ENCODE data around the gene EWSR1.

Gene EWSR1

DNA sequence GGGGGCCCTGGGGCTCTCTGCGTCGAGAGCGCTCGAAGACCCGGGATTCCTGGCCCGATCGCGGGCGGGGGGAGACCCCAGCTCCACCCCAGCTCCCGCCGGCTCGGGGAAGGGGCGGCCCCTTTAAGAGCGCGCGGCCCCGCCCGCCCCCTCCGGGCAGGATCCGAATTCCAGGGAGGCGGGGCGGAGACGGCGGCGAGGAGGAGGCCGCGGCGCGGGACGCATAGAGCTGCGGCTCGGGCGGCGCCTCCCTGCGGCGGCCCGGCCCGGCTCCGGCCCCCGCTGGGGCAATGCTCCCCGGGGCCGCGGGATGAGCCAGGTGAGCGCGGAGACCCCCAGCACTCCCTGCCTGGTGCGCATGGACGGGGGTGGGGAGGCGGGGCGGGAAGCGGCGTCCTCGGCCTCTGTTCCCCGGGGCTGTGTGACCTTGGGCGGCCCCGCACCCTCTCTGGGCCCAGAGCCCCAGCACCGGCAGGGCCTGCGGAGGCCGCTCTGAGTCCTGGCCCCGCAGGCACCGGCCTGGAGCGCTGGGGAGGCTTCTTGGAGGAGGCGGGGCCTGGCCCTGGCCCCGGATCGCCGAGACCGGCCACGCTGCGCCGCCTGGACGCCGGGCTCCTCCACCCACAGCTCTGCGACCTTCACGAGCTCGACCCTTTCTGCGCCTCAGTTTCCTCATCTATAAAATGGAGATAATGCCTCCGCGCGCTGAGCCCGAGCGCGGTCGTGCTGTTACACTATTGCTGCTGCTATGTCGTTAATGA is 38.9 kb downstream of the EWSR1 start:
- DNase-seq (ENCODE audit: low spot score): no peak

DNA sequence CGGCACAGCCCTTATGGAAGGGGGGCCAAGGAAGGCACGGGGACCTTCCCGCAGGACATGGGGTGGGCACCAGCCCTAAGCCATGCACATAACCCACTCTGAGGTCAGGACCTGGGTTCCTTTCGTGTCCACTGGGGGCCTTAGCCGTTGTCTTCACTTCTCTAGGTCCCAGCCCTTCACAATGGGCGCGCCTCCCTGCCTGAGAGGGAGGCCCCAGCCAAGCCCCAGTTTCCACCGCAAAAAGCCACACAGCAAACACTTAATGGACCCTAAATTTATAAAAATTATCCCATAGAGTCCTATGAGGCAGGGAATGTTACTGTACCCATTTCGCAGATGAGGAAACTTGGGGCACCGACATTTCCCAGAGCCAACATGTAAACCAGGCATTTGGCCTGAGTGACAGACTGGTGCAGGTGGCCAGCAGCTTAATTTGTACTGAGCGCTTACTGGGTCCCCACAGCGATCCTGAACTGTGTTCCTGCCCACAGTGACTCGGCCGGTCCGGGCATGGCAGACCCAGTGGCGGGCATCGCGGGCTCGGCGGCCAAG is 39.6 kb downstream of the EWSR1 start:
- no peak for DNase-seq (ENCODE audit: low spot score)

DNA sequence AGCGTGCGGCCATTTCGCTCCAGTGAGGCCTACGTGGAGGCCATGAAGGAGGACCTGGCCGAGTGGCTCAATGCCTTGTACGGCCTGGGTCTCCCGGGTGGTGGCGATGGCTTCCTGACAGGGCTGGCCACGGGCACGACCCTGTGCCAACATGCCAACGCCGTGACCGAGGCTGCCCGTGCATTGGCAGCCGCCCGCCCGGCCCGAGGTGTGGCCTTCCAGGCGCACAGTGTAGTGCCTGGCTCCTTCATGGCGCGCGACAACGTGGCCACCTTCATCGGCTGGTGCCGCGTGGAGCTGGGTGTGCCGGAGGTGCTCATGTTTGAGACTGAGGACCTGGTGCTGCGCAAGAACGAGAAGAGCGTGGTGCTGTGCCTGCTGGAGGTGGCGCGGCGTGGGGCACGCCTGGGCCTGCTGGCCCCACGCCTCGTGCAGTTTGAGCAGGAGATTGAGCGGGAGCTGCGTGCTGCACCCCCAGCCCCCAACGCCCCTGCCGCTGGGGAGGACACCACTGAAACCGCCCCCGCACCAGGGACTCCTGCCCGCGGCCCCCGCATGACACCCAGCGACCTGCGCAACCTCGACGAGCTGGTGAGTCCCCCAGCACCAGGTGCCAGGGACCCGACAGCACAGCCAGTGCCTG is 40.2 kb downstream of the EWSR1 start:
- DNase-seq (ENCODE audit: low spot score): no peak

DNA sequence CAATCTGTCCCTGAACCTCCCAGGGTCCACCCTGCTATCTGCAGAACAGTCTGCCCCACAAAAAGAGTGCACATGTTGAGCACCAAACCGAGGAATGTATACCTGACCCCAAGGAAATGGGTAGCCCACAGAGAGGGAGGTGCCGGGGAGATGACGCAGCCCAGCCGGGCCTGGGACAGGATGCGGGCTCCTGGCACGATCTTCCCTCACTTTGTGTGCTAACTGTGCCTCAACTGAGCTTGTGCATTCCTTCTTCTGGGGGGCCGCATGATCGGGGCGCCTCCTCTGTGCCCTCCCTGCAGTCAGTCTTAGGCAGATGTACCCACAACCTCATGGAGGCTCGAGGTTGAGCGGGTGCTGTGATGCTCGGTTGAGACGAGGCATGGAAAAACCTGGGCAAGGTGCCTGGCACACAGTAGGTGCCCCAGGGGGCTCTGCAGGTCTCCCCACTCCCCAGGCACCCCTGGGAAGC is 40.8 kb downstream of the EWSR1 start:
- peak; percentile 22 for DNase-seq (ENCODE audit: low spot score)

DNA sequence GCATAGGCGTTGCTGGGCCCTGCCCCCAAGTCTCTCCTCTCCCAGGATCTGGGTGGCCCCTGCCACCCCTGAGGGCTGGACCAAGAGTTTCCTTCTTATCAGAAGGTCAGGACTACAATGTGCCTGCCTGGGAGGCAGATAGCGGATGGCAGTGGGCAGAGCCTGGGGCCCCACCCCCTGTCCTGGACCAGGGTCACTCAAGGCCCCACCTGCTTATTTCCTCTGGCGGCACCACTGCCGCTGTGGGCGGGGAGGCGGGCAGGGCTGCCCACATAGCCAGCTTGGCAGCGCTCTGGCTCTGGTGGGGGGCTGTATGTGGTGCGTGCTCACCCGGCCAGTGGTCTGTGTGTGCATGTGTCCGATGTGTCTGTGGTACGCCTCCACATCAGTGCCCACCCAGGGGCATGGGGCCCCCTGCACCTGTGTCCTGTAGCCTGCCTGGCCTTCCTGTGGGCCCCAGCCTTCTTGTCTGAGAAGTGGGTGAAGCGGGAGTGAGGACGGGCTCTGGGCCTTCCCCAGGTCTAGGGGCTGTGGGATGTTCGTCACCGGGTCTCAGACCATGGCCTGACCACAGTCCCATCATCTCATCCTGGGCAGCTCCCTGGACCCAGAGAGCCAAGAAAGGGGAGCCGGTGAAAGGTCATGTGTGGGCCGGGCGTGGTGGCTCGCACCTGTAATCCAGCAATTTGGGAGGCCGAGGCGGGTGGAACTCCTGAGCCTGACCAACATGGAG is 41.4 kb downstream of the EWSR1 start:
- no peak for DNase-seq (ENCODE audit: low spot score)

DNA sequence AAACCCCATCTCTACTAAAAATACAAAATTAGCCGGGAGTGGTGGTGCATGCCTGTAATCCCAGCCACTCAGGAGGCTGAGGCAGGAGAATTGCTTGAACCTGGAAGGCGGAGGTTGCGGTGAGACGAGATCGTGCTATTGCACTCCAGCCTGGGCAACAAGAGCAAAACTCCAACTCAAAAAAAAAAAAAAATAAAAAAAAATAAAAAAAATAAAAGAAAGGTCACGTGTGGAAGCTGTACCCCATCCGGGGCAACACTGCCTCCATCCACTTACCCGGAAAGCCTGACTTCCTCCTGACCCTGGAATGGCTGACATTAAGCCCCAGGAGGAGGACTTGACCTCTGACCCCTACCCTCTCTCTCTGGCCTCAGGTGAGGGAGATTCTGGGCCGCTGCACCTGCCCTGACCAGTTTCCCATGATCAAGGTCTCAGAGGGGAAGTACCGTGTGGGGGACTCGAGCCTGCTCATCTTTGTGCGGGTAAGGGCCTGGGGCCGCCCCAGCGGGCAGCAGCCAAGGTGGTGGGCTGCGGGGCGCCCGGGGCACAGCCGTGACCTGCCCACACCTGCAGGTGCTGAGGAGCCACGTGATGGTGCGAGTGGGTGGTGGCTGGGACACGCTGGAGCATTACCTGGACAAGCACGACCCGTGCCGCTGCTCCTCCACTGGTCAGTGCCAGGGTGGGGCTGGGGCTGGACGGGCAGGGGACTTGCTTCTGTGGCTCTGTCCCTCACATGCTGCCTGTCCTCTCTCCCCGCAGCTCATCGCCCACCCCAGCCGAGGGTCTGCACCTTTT is 42.2 kb downstream of the EWSR1 start:
- DNase-seq (ENCODE audit: low spot score): no peak

DNA sequence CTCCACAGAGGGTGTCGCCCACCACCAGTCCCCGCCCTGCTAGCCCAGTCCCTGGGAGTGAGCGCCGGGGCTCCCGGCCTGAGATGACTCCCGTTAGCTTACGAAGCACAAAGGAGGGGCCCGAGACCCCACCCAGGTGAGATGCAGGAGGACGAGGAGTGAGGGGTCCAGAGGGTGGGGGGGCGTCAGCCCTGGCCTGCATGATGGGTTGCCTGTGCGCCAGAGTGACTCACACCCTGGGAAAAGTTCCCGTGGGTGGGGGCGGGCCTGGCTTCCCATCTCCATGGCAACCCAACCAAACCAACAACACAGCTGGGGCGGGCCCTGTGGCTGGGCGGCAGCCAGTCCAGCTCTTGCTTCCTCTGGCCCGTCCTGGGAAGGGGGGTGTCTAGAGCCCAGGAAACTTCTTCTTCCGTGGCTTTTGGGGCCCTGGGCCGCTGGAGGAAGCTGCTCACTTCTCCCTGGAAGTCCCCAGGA is 42.8 kb downstream of the EWSR1 start:
- peak; percentile 67 for DNase-seq (ENCODE audit: low spot score)

DNA sequence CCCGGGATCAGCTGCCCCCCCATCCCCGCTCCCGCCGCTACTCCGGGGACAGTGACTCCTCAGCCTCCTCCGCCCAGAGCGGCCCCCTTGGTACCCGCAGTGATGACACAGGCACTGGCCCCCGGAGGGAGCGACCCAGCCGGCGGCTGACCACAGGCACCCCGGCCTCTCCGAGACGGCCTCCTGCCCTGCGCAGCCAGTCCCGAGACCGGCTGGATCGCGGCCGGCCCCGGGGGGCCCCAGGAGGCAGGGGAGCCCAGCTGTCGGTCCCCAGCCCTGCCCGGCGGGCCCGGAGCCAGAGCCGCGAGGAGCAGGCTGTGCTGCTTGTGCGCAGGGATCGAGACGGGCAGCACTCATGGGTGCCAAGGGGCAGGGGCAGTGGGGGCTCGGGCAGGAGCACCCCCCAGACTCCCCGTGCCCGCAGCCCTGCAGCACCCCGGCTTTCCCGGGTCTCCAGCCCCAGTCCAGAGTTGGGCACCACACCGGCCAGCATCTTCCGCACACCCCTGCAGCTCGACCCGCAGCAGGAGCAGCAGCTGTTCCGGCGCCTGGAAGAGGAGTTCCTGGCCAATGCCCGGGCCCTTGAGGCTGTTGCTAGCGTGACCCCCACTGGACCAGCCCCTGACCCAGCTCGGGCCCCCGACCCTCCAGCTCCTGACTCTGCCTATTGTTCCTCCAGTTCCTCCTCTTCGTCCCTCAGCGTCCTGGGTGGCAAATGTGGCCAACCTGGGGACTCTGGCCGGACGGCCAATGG is 43.6 kb downstream of the EWSR1 start:
- no peak for DNase-seq (ENCODE audit: low spot score)

DNA sequence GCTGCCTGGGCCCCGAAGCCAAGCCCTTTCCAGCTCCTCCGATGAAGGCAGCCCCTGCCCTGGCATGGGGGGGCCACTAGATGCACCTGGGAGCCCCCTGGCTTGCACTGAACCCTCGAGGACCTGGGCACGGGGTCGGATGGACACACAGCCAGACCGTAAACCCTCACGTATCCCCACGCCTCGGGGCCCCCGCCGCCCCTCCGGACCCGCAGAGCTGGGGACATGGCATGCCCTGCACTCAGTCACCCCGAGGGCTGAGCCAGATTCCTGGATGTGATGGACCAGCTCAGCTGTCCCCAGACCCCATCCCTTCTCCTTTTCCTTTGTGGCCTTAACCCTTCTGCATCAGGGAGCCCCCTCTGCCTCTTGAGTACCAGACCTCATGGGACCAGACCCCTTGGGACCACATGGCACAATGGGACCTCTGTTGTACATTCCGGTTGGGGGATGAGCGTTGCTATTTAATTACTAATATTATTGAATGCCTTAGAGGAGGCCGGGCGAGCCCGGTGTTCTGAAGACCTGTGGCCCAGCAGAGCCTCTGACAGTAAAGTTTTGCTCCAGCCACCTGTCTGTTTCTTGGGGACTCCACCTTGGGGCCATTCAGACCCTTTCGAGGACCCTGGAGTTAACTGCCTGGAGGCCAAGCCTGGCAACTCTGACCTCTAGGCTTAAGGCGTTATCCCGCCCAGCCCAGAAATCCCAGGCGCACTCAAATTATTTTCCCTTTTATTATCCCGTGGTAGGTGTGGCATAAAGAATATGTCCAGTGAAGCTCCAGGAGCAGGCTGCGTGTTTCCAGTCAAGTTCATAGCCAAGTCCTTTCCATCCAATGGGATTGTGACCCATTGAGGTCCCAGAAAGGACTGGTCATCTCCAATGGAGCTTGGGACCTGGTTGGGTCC is 44.4 kb downstream of the EWSR1 start:
- DNase-seq (ENCODE audit: low spot score): no peak

DNA sequence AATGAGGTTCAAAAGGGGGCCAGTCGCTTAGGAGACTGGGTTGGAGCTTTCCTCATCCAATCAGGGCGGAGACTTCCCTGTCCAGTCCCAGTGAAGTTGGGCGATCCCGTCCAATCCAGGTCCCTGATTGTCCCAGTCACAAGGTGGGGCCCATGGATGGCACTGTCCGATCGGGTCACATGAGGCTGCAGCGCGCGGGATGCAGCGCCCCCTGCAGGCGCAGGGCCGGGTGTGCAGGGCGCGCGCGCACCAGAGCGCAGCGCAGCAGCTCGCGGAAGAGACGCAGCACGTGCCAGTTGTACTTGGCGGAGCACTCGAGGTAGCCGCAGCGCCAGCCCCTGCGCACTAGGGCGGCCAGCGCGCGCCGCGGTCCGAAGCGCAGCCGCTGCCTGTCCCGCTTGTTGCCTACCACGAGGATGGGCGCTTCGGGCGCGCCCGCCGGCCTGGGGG is 45.1 kb downstream of the EWSR1 start:
- no peak for DNase-seq (ENCODE audit: low spot score)

DNA sequence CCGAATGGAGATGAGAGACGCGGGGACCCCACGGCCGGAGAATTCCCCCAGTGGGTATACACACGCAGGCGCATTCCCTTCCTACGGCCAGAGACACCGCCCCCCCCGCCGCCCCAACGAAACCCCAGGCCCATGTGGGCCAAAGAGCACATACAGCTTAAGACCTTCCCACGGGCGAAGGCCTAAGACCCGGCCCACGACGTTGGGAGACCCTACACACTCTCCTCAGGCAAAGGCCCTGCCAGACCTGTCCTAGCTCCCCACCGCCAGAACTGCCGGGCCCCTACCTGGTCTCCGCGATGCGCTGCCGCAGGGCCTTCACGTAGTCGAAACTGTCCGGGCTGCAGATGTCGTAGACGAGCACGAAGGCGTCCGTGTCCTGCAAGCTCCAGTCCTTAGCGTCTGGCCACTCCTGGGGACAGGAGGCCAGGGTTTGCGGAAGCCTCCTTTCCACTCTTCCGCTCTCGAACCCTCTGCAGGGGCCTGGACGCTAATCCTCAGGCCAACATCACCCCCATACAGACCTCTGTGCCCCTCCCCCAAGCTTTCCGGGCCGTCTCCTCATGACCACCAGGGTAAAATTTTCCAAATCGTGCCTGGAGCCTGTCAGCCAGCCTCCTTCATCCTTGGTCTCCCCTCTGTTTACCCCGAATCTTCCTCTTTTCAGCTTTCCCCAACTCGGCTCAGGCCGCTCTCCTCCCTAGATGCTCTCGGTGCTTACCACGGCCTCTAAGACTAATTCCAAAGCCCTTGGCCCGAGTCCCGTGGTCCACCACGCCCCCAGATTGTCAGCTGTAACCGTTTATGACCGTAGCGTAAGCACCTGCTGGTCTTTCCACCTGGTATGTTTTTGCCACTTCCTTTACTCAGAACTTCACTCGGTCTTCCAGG is 45.8 kb downstream of the EWSR1 start:
- no peak for DNase-seq (ENCODE audit: low spot score)

DNA sequence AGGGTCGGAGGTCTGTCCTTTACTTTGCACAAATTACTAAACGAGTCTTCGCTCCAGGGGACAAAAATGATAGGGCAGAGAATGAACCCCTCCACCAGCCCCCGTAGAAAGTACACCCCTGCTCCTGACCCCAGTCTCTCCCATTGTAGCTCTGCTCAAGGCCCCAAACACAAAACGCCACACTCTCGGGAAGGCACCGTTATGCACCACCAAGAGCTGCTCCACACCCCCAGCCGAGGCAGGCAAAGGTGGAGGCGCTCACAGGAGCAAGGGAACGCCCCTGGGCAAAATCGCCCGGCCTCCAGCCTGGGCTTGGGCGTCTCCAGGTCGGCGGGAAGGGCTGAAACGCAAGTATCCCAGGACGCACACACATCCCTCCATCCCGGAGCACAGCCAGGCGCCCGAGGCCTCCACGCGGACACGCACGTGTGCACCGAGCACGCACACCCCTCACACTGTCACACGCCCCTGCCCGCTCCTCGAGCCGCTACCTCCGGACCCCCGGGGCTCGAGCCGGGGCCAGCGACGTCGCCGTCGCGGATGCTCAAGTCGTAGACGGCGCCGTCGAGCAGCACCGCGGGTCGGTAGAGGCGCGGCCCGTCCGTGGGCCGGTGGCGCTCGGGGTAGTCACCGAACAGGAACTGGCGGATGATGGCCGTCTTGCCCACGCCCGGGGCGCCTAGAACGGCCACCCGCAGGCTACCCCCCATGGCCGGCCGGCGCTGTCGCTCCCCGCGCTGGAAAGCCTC is 46.6 kb downstream of the EWSR1 start:
- no peak for DNase-seq (ENCODE audit: low spot score)

DNA sequence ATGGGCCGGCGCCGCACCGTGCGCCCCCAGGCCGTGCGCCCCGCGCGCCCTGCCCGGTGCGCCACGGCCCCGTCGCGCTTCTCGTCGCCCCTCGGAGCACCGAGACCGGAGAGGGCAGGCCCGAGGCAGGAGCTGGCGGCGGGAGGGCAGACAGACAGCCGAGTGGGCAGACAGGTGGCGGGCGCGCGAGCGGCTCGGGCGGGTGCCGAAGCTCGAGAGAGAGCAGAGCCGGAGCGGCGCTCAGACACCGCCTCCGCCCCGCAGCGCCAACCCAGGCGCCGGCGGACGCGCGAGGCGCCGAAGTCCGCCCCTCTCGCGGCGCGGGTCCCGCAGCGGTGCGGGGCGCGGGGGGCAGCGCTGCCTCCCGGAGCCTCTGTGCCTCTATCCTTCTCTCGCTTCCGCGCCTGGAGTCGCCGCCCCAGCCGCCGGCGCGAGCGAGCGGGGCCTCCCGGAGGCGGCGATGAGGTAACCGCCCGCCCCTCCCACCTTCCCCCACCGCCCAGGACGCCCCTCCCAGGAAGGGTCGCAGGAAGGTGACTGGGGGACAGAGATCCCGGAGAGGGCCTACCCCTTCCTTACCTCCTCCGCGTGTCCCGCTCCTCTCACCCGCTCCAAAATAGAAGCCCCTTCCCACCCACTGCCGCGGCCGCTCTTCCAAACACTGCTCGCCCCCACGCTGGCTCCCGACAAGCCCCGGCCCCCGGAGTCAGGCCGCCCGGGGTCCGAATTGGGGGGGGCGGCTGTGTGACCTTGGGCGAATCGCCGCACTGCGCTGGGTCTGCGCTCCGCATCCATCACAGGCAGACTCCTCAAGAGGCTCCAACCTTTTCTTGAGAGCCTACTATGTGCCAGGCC is 47.4 kb downstream of the EWSR1 start, which contains the start of gene RASL10A:
RASL10A (minus strand) TSS at position 412 of the 855 bp plus-strand sequence. CDS start 451 bp downstream, outside the sequence.
- DNase-seq (ENCODE audit: low spot score): no peak

DNA sequence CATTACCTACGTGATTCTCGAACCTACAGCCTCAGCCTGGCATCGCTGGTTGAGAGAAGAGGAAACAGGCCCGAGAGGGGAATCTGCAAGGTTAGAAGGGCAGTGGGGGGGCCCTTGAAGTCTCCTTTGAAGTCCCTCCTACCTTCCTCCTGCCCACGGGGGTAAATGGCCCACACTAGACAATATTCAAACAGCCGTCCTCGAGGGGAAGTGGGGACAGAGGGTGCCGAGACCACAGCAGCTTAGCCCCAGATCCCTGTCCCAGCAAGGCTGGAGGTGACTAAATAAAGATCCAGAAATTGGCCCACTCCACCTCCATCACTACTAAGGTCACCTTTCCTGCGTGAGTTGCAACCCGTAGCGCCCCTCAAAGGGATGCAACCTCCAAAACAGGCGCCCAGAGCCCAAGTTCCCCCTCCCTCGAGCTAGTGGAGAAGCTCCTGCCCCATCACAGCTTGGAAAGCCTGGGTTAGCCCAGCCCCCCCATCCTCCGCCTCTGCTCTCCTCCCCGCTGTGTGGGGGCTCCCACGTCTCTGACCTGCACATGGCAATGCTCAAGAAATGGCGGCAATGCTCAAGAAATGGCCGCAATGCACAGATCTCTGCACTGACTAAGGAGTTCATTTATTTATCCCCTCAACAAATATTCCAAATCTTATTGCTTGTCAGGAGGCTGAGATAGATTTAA is 48.2 kb downstream of the EWSR1 start:
- DNase-seq (ENCODE audit: low spot score): no peak

DNA sequence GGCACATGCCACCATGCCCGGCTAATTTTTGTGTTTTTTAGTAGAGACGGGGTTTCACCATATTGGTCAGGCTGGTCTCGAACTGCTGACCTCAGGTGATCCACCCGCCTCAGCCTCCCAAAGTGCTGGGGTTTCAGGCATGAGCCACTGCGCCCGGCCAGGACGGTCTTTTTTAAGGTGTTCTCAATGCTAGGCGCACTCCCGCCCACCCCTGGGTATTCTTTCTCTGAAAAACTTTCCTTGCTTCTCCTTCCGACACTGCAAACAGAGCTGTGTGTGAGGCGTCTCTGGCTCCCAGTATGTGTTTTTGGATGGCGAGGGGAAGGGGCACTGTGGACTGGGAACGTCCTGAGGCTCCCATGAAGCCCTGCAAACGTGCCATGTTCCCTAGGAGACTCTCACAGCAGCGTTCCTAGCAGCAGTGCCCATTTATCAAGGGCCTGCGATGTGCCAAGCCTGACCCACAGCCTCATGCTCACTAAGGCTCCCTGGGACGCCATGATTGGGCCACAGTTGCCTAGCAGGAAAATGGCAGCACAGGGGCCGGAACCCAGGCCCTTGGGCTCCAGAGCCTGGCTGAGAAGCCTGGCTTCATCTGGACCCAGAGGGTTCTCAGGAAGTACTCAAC is 49.9 kb downstream of the EWSR1 start:
- no peak for DNase-seq (ENCODE audit: low spot score)

DNA sequence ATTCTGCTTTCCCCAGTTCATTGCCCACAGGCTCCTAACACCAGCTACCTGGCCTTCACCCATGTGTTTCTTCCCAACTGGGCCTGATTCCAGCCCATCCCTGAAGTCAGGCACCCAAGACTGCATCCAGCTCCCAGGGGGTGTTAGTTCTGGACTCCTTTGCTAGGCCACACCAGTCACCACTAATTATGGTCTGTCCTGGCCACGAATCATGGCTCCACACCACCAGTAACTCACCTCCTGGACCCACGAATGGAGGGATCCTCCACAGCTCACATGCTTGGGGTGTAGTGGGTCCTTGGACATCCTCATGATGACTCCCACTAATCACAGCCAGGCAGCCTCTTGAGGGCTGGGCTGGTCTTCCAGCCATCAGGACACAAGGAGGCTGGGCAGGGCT is 51.0 kb downstream of the EWSR1 start:
- DNase-seq (ENCODE audit: low spot score): no peak

All from CD4-positive, alpha-beta T cell treated with Interleukin-15 for 4 hours (primary cell).